T-cell (primary cell): ENCODE measurements around the gene PKD2L1. TPM values are rescaled to one million over a fixed set of nuclear protein-coding genes. Genes with fewer than 3 reads are reported as not detected.
"Not testable (repeated sequence)": the region's sequence is repeated elsewhere in the genome, so short reads cannot be mapped to it uniquely, and the experiment has no call there.

Experiments used
- ATAC-seq, 4 experiments: fragments of 200-7000 bp in 3 of 4; fragments of 150-1000 bp in 1 of 4; cut with Tn5 transposase; replicated peaks in 1 of 4; 1 replicate in 3 of 4; 2 replicates in 1 of 4; pipeline ENCODE4 v1.10.0; 2021; ENCODE audit warnings: moderate library complexity in 3 of 4, mild to moderate bottlenecking in 2 of 4, moderate number of reproducible peaks in 1 of 4
- CTCF ChIA-PET, 2 donors: fragments of 300-600 bp; sonication (Branson Sonifier 250); formaldehyde crosslinking; loops; one replicate each; lab custom pipeline; 2022; ENCODE audit warnings: antibody characterized with exemption in 2 of 2; lab: Charles Lee
- POLR2A ChIA-PET, 2 donors: fragments of 300-600 bp; sonication (Branson Sonifier 250); formaldehyde crosslinking; loops; one replicate each; lab custom pipeline; 2022; ENCODE audit warnings: antibody characterized with exemption in 2 of 2; lab: Charles Lee
- DNase-seq, 35 experiments: peaks; one replicate each; pipeline versions ENCODE4 v3.0.0 to v3.0.0-alpha.2; 2013 to 2023
- H3K27ac ChIP-seq: one replicate; pipeline ENCODE4 v1.5.1; 2013; ENCODE audit warnings: low read length
- H3K27me3 ChIP-seq, 2 experiments: replicated peaks in 1 of 2; 1 replicate in 1 of 2; 2 replicates in 1 of 2; pipeline versions ENCODE4 v1.6.1 to v1.7.0; 2013; ENCODE audit warnings: low read length in 1 of 2, mixed read lengths in 1 of 2; ENCODE audit not compliant: control insufficient read depth in 2 of 2, insufficient read depth in 2 of 2; ENCODE audit errors: extremely low read depth in 1 of 2
- H3K36me3 ChIP-seq, 2 donors: 1 replicate in 1 of 2; 2 replicates in 1 of 2; pipeline versions ENCODE4 v1.6.1 to v1.7.0; 2013; ENCODE audit warnings: low read length in 1 of 2; ENCODE audit not compliant: control insufficient read depth in 2 of 2, insufficient read depth in 1 of 2; ENCODE audit errors: extremely low read depth in 1 of 2
- H3K4me1 ChIP-seq, 2 experiments: 1 replicate in 1 of 2; 2 replicates in 1 of 2; pipeline versions ENCODE4 v1.6.1 to v1.7.0; 2013; ENCODE audit warnings: low read length in 2 of 2, mixed read lengths in 1 of 2; ENCODE audit not compliant: insufficient read depth in 2 of 2, control insufficient read depth in 1 of 2; ENCODE audit errors: extremely low read depth in 1 of 2
- H3K4me3 ChIP-seq, 2 donors: 1 replicate in 1 of 2; 2 replicates in 1 of 2; pipeline versions ENCODE4 v1.5.1 to v1.7.0; 2013; ENCODE audit warnings: mild to moderate bottlenecking in 2 of 2, low read length in 1 of 2, moderate library complexity in 1 of 2; ENCODE audit not compliant: control insufficient read depth in 1 of 2; ENCODE audit errors: extremely low read depth in 1 of 2
- H3K9me3 ChIP-seq: 2 replicates; pipeline ENCODE4 v1.7.0; 2013
- H3K27ac Mint-ChIP-seq, 2 donors: one replicate each; pipeline ENCODE4 v1.8.0; 2020 to 2021; ENCODE audit warnings: mild to moderate bottlenecking in 2 of 2, mixed read lengths in 2 of 2
- H3K27me3 Mint-ChIP-seq, 2 donors: one replicate each; pipeline ENCODE4 v1.8.0; 2021 to 2022; ENCODE audit warnings: mixed read lengths in 2 of 2
- H3K36me3 Mint-ChIP-seq: one replicate; pipeline ENCODE4 v1.8.0; 2021; ENCODE audit warnings: mixed read lengths
- H3K4me1 Mint-ChIP-seq, 3 donors: one replicate each; pipeline ENCODE4 v1.8.0; 2020 to 2022; ENCODE audit warnings: mixed read lengths in 3 of 3, mild to moderate bottlenecking in 1 of 3
- H3K4me3 Mint-ChIP-seq, 3 donors: one replicate each; pipeline ENCODE4 v1.8.0; 2020 to 2022; ENCODE audit warnings: mild to moderate bottlenecking in 3 of 3, mixed read lengths in 3 of 3, moderate library complexity in 3 of 3
- H3K9me3 Mint-ChIP-seq, 3 donors: one replicate each; pipeline ENCODE4 v1.8.0; 2020 to 2022; ENCODE audit warnings: mixed read lengths in 3 of 3
- WGBS: methylation state at CpG from one replicate; pipeline ENCODE4 v1.1.5; 2013; ENCODE audit warnings: missing lambda C conversion rate; ENCODE audit not compliant: insufficient coverage; 5-methylcytosine and 5-hydroxymethylcytosine counted together
- total RNA-seq, 35 experiments: library from RNA in 6 of 35; stranded (reverse) in 6 of 35; fragments of 120-200 nt in 1 of 35; gene quantifications; one replicate each; pipeline versions ENCODE4 v1.2.1 to v1.2.4 and lab custom pipeline; 2013 to 2026

Gene PKD2L1
- total RNA-seq, 5 donors from 2014 or later (not counting 1 experiment from before 2014, with no cell fraction given), result not detected

DNA sequence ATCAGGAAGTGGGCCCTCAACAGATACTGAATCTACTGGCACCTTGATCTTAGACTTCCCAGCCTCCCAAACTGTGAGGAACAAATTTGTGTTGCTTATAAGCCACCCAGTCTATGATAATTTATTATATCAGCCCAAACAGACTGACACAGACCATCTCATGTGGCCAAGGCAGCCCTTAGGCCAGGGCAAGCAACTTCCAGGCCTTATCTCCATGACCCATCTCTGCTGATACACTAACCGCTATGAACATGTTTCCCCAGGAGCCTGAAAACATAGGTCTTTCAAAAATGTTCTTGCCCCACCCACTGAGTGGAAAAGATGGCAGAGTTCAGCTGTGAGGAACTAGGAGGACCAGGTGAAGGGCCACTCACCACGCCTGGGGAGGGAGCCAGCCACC is 40.4 kb downstream of the PKD2L1 start:
- WGBS, result no CpG with 5 or more reads among the region's 2 CpGs
- Mint-ChIP-seq H3K4me1 (peaks cover 24 to 27% (median 26%) of the 10 kb centered on the region in 3 donors), H3K36me3 (no peaks in the 10 kb centered on the region), H3K4me3 (no peak overlapping the region), H3K27me3 (peaks cover 13 to 18% of the 10 kb centered on the region in 2 donors), H3K9me3 (no peaks in the 10 kb centered on the region), H3K27ac (no peak overlapping the region)
- Histone ChIP-seq H3K36me3 (no peaks in the 10 kb centered on the region), H3K27me3 (peaks cover 2 to 17% of the 10 kb centered on the region in 2 experiments), H3K27ac (no peak overlapping the region), H3K4me3 (no peak overlapping the region), H3K9me3 (no peaks in the 10 kb centered on the region), H3K4me1 (peaks cover 5 to 17% of the 10 kb centered on the region in 2 experiments)
- DNase-seq (no peak), ATAC-seq (no peak)
- ChIA-PET POLR2A (no interaction called here), CTCF (no interaction called here)

GRCh38 chr10:100288196-100288595 is 41.8 kb downstream of the PKD2L1 start:
- no peak for DNase-seq
- CTCF ChIA-PET, result no interaction called here

DNA sequence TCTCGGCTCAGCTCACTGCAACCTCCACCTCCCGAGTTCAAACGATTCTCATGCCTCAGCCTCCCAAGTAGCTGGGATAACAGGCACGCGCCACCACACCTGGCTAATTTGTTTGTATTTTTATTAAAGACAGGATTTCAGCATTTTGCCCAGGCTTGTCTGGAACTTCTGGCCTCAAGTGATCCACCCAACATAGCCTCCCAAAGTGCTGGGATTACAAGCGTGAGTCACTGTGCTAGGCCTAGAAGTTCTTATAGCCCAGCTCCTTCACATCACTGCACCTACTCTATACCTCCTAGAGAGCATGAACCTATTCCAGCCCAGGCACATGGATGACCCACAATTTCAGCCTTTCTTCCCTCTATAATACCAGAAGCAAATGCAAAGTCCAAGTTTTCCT is 42.3 kb downstream of the PKD2L1 start:
- Mint-ChIP-seq H3K4me3 (peak overlapping the region; percentile 99 to 100 (median 99)), H3K36me3 (no peaks in the 10 kb centered on the region), H3K9me3 (no peaks in the 10 kb centered on the region), H3K4me1 (peaks cover 27 to 36% (median 29%) of the 10 kb centered on the region in 3 donors), H3K27me3 (peaks cover 3% of the 10 kb centered on the region in 2 donors), H3K27ac (peak overlapping the region; percentile 98)
- H3K4me1 ChIP-seq, result peaks cover 5 to 17% of the 10 kb centered on the region in 2 experiments
- ChIA-PET POLR2A (no interaction called here), CTCF (interaction anchor here in 1 of 2 donors (1.1 kb wide), 1 partner anchor 16 kb away, joined by 3 read pairs; no protein-coding TSS in a partner anchor)
- DNase-seq (no peak), ATAC-seq (no peak)
- peaks cover 0 to under 1% of the 10 kb centered on the region in 2 experiments for H3K27me3 ChIP-seq
- H3K36me3 ChIP-seq, result peaks cover 0 to 9% of the 10 kb centered on the region in 2 donors
- H3K27ac ChIP-seq, result no peak overlapping the region
- no peak overlapping the region for H3K4me3 ChIP-seq
- no peaks in the 10 kb centered on the region for H3K9me3 ChIP-seq
- WGBS, result 100% methylated on average over 4 of the region's 6 CpGs

More at GRCh38 chr10:100288196-100288595, 41.8 kb downstream of the PKD2L1 start:
- Histone ChIP-seq H3K4me1 (peaks cover 5 to 17% of the 10 kb centered on the region in 2 experiments), H3K9me3 (no peaks in the 10 kb centered on the region), H3K36me3 (peaks cover 0 to 8% of the 10 kb centered on the region in 2 donors), H3K4me3 (no peak overlapping the region), H3K27me3 (peaks cover 2 to 3% of the 10 kb centered on the region in 2 experiments), H3K27ac (no peak overlapping the region)
- POLR2A ChIA-PET, result no interaction called here
- WGBS, result 100% methylated on average over 1 of the region's 5 CpGs
- Mint-ChIP-seq H3K9me3 (no peaks in the 10 kb centered on the region), H3K4me1 (peaks cover 27 to 36% (median 29%) of the 10 kb centered on the region in 3 donors), H3K36me3 (no peaks in the 10 kb centered on the region), H3K4me3 (peak overlapping the region in 1 of 3 donors; percentile 100), H3K27me3 (peaks cover 3 to 6% of the 10 kb centered on the region in 2 donors), H3K27ac (no peak overlapping the region)
- ATAC-seq, result no peak

DNA sequence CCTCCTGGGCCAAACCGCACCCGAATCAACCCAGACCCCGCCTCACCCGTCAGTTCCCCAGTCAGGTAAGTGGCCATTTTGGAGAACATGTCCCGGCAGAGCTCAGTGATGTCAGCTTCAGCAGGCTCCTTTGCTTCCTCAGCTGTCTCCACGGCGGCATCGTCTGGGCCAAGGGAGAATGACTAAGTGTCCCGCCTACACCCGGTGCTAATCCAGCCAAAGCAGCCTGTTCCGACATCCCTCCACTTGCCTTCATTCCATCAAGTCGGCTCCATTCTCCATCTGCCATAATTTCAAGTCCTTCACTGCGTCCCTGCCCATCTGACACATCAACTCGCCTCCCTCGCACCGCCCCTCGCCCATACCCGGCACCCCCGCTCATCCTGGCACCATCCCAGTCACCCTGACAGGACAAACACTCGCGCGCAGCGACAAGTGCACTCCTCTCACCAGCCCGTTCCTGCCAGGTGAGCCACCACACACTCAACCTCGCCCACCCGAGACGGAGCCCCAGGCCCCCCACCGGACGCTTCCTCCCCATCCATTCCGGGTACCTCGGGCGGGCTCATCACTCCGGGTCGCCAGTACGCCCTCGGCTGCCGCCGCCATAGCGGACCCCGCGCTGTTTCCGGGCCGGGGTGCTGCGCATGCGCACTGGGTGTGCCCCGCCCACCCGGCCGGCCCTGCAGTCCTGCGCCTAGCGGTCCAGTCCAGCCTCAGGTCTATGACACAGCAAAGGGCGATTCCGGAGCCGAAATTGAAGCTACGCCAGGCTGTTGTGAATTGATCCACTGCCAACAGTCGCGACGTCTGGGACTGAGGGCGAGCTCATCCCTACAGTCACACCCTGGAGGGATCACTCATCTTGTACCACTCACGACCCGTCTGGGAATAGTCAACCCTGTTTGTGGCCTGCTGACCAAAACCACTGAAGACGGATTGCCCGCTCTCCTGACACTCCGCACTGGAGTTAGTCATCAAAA is 43.7 kb downstream of the PKD2L1 start, which contains the start of gene BLOC1S2:
Gene BLOC1S2, minus strand, starts transcription at position 630 of the 983 bp plus-strand sequence. Its CDS starts 21 bp downstream, at position 609.
- Mint-ChIP-seq H3K4me1 (peaks cover 27 to 36% (median 29%) of the 10 kb centered on the region in 3 donors), H3K27me3 (no peaks in the 10 kb centered on the region), H3K9me3 (no peaks in the 10 kb centered on the region), H3K4me3 (peak within 1 kb of the TSS; percentile 99 to 100 (median 99)), H3K36me3 (no peaks in the 10 kb centered on the region), H3K27ac (peak within 1 kb of the TSS; percentile 98)
- POLR2A ChIA-PET, result interaction anchor here (0.5 to 0.7 kb wide), 3 partner anchors 10 to 17 kb away, joined by 3 read pairs; no protein-coding TSS in a partner anchor
- Histone ChIP-seq H3K9me3 (no peaks in the 10 kb centered on the region), H3K36me3 (peaks cover 0 to 15% of the 10 kb centered on the region in 2 donors), H3K27ac (peak within 1 kb of the TSS; percentile 86), H3K27me3 (no peaks in the 10 kb centered on the region), H3K4me1 (peaks cover 5 to 17% of the 10 kb centered on the region in 2 experiments), H3K4me3 (peak within 1 kb of the TSS; percentile 90 to 95)
- peak; percentile 90 to 93 (median 92) for ATAC-seq
- DNase-seq, result peak; percentile 49 to 90 (median 75)
- under 1% methylated on average over 63 of the region's 63 CpGs for WGBS
- CTCF ChIA-PET, result interaction anchor here in 1 of 2 donors (1.1 kb wide), 1 partner anchor 14 kb away, joined by 3 read pairs; no protein-coding TSS in a partner anchor

GRCh38 chr10:100285326-100285725 is 44.7 kb downstream of the PKD2L1 start:
- H3K27me3 ChIP-seq, H3K9me3 ChIP-seq, DNase-seq, H3K27ac ChIP-seq, CTCF ChIA-PET, H3K9me3 Mint-ChIP-seq, H3K36me3 Mint-ChIP-seq, H3K27me3 Mint-ChIP-seq, ATAC-seq: not testable (repeated sequence)
- Histone ChIP-seq H3K4me3 (peak overlapping the region in 1 of 2 donors; percentile 95), H3K36me3 (peaks cover 0 to 24% of the 10 kb centered on the region in 2 donors), H3K4me1 (peaks cover 5 to 17% of the 10 kb centered on the region in 2 experiments)
- POLR2A ChIA-PET, result interaction anchor here in 1 of 2 donors (0.5 to 0.6 kb wide), 2 partner anchors 10 to 16 kb away, joined by 3 read pairs; no protein-coding TSS in a partner anchor
- Mint-ChIP-seq H3K27ac (peak overlapping the region; percentile 98), H3K4me1 (peaks cover 32 to 41% (median 38%) of the 10 kb centered on the region in 3 donors), H3K4me3 (peak overlapping the region; percentile 99 to 100 (median 99))
- 87% methylated on average over 6 of the region's 12 CpGs for WGBS

DNA sequence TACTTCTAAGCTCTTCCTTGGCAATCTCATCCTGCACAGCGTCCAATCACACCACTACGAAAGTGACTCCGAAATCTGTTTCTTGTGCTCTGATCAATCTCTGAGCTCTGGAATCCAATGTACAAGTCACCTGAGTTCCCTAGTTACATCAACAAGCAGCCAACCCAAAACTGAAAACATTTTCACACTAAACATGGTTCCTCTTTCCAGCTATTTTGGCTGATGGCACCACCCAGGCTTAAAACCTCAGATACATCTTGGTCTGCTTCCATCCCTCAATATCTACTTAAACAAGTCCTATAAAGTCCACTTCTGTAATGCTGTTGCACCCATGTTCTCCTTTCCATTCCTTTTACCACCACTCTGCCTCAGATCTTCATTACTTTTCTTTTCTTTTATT is 47.1 kb downstream of the PKD2L1 start:
- H3K4me3 ChIP-seq, result no peak overlapping the region
- WGBS, result 94% methylated on average over 3 of the region's 3 CpGs
- H3K4me1 ChIP-seq, result peaks cover 5 to 17% of the 10 kb centered on the region in 2 experiments
- Mint-ChIP-seq H3K36me3 (peaks cover 20% of the 10 kb centered on the region), H3K27me3 (no peaks in the 10 kb centered on the region), H3K9me3 (no peaks in the 10 kb centered on the region), H3K4me1 (peaks cover 32 to 41% (median 38%) of the 10 kb centered on the region in 3 donors), H3K4me3 (no peak overlapping the region), H3K27ac (no peak overlapping the region)
- H3K9me3 ChIP-seq, result no peaks in the 10 kb centered on the region
- ChIA-PET POLR2A (no interaction called here), CTCF (no interaction called here)
- H3K27ac ChIP-seq, result no peak overlapping the region
- DNase-seq, result no peak
- ATAC-seq, result no peak
- H3K27me3 ChIP-seq, result no peaks in the 10 kb centered on the region
- H3K36me3 ChIP-seq, result peaks cover 0 to 39% of the 10 kb centered on the region in 2 donors
